AG09319 (cell line): Measurements from ENCODE around the gene PER3.
A peak's percentile ranks its signal among the peaks of the same experiment; 100 is the strongest.
"Not testable (repeated sequence)": the region's sequence is repeated elsewhere in the genome, so short reads cannot be mapped to it uniquely, and the experiment has no call there.

Experiments
- DNase-seq: peaks from one replicate; pipeline ENCODE4 v3.0.0-alpha.2; 2010; ENCODE audit warnings: low read depth; ENCODE audit errors: extremely low read depth
- CTCF ChIP-seq: IDR thresholded peaks from 2 replicates; pipeline ENCODE4 v1.5.1; 2011; ENCODE audit warnings: low read depth, mild to moderate bottlenecking, inconsistent platforms, low read length, moderate library complexity

Gene PER3

GRCh38 chr1:7786795-7787194, 2.7 kb downstream of the PER3 start:
- TF ChIP-seq CTCF = no peak
- DNase-seq = no peak

GRCh38 chr1:7789828-7790227, 5.7 kb downstream of the PER3 start:
- no peak for TF ChIP-seq CTCF
- no peak for DNase-seq

GRCh38 chr1:7791027-7791426, 6.9 kb downstream of the PER3 start:
- DNase-seq = not testable (repeated sequence)

GRCh38 chr1:7795406-7795805, 11.3 kb downstream of the PER3 start:
- DNase-seq = no peak
- no peak for TF ChIP-seq CTCF

GRCh38 chr1:7805460-7805859, 21.4 kb downstream of the PER3 start:
- no peak for DNase-seq
- TF ChIP-seq CTCF = no peak

GRCh38 chr1:7808253-7808844, 24.3 kb downstream of the PER3 start:
- peak; percentile 8 for DNase-seq
- TF ChIP-seq CTCF = peak; percentile 39

- no peak for TF ChIP-seq CTCF
- DNase-seq = no peak
Measured at GRCh38 chr1:7809742-7810141, 25.7 kb downstream of the PER3 start.

GRCh38 chr1:7810395-7810794, 26.3 kb downstream of the PER3 start:
- no peak for TF ChIP-seq CTCF
- peak; percentile 7 for DNase-seq
